K562 (cell line): ENCODE results near the gene ERICH2. TPM values are rescaled to one million over a fixed set of nuclear protein-coding genes. Genes with fewer than 3 reads are reported as not detected.

Experiments used
- CREBBP ChIP-seq: IDR thresholded peaks from one replicate; pipeline ENCODE4 v1.6.1; 2012; ENCODE audit warnings: low read depth, mild to moderate bottlenecking, control low read depth, inconsistent platforms, low read length
- ELF1 ChIP-seq: fragments of 200-800 bp; sonication (Bioruptor generic); IDR thresholded peaks from 2 replicates; pipeline ENCODE4 v1.6.1; 2016; ENCODE audit warnings: missing genetic modification characterization, missing compliant biosample characterization
- HLTF ChIP-seq: fragments of 450-650 bp; IDR thresholded peaks from 2 replicates; pipeline ENCODE4 v1.6.1; 2016
- MCM7 ChIP-seq, 2 experiments: fragments of 450-650 bp; IDR thresholded peaks; 2 replicates each; pipeline ENCODE4 v1.6.1; 2016 to 2018
- MYBL2 ChIP-seq, 2 experiments: fragments of 450-650 bp in 1 of 2; sonication (generic) in 1 of 2; formaldehyde crosslinking in 1 of 2; IDR thresholded peaks; 2 replicates each; pipeline versions ENCODE4 v1.6.1 to v1.8.1; 2017 to 2022; ENCODE audit warnings: borderline replicate concordance in 1 of 2, inconsistent platforms in 1 of 2, low read depth in 1 of 2, mild to moderate bottlenecking in 1 of 2, missing genetic modification reagents in 1 of 2, moderate library complexity in 1 of 2
- PHB2 ChIP-seq: fragments of 450-650 bp; IDR thresholded peaks from 2 replicates; pipeline ENCODE4 v1.6.1; 2017; ENCODE audit warnings: low read depth
- PML ChIP-seq: IDR thresholded peaks from 2 replicates; pipeline ENCODE4 v1.6.1; 2012; ENCODE audit warnings: low read length, inconsistent platforms
- POLR2AphosphoS2 ChIP-seq: IDR thresholded peaks from 2 replicates; pipeline ENCODE4 v1.6.1; 2012; ENCODE audit warnings: low read length, improper control_type of control experiment
- RBM15 ChIP-seq: fragments of 200-400 bp; formaldehyde crosslinking; IDR thresholded peaks from 2 replicates; pipeline ENCODE4 v1.6.1; 2018; ENCODE audit warnings: mild to moderate bottlenecking, low read length, moderate library complexity; ENCODE audit not compliant: insufficient read depth
- SAFB ChIP-seq: fragments of 200-400 bp; formaldehyde crosslinking; IDR thresholded peaks from 2 replicates; pipeline ENCODE4 v1.6.1; 2017; ENCODE audit warnings: low read depth, low read length, borderline replicate concordance
- SMARCA5 ChIP-seq: fragments of 450-650 bp; IDR thresholded peaks from 2 replicates; pipeline ENCODE4 v1.6.1; 2016
- ZNF174 ChIP-seq: fragments of 250-450 bp; sonication (Bioruptor Pico); IDR thresholded peaks from 2 replicates; pipeline ENCODE4 v1.4.0; 2020; ENCODE audit warnings: mild to moderate bottlenecking
- polyA plus RNA-seq, 8 experiments: library from polyadenylated mRNA; depleted of rRNA in 4 of 8; stranded (reverse) in 5 of 8; unstranded in 3 of 8; fragments of >200 nt; fragmentation: Nextera tagmentation in 2 of 8; fragmentation: Illumina TruSeq in 1 of 8; extraction: Ambion mirVana in 2 of 8; extraction: Trizol in 1 of 8; gene quantifications; 2 replicates each; pipeline versions ENCODE4 v1.2.1 to v1.2.3, GENCODE V29; 2011 to 2014; ENCODE audit warnings: inconsistent platforms in 1 of 8, missing spikeins in 1 of 8
- total RNA-seq, 7 experiments: library from RNA; depleted of rRNA in 6 of 7; stranded (reverse); fragments of >200 nt in 6 of 7; fragmentation: Illumina TruSeq in 2 of 7; extraction: Trizol in 2 of 7; gene quantifications; 2 replicates each; pipeline versions ENCODE4 v1.2.1 to v1.2.3, GENCODE V29; 2011 to 2021; ENCODE audit warnings: low replicate concordance in 1 of 7
- TF ChIP-seq, protein P1 (sequence below), 2 experiments: fragments of 450-650 bp; conservative IDR thresholded peaks; 2 replicates each; pipeline ENCODE4 v1.6.1; 2017; ENCODE audit warnings: mild to moderate bottlenecking in 2 of 2, moderate library complexity in 2 of 2
- TF ChIP-seq, protein P2 (sequence below): fragments of 200-800 bp; sonication (Bioruptor generic); IDR thresholded peaks from 2 replicates; pipeline ENCODE4 v1.6.1; 2016; ENCODE audit warnings: missing genetic modification characterization, missing compliant biosample characterization
- TF ChIP-seq, protein P3 (sequence below): fragments of 450-650 bp; IDR thresholded peaks from 2 replicates; pipeline ENCODE4 v1.6.1; 2016; ENCODE audit warnings: borderline replicate concordance
- TF ChIP-seq, protein P4 (sequence below): sonication (generic); formaldehyde crosslinking; IDR thresholded peaks from 2 replicates; pipeline ENCODE4 v1.8.1; 2023; ENCODE audit warnings: mild to moderate bottlenecking, missing genetic modification reagents

The ERICH2 gene
- total and polyA plus RNA-seq, 9 of the 15 experiments (the other 6 are each of a cell fraction or from before 2014, with no cell fraction given): 0.85 to 2.4 (median 1.6) TPM

DNA sequence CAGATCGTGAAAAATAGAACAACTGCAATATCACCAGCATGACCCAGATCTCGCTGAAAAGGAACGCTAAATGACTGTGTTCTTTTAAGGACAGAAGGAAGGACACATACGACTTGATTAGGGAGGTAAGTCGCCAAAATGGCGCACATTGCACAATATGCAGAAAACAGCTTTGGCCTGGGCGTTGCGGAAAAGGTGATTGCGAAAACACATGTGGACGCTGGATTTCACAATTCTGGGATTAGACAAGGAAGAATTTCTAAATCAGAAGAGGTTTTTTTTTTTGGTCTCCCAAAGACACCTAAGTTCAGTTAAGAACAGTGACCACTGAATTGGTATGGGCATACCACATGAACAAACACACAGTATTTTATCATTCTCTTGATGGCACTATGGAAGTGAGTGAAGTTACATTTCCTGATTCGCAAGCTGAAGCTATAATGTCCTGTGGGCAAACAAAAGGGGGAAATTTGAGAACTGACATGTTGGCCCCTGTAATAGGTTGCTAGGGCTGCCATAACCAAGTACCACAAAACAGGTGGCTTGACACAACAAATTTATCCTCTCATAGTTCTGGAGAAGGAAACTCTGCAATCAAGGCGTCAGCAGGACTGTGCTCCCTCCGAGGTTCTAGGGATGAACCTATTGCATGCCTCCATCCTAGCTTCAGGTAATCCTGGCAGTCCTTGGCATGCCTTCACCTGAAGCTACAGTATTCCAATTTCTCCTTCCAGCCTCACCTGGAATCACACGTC, 25.8 kb upstream of the ERICH2 start (continued):
- TF ChIP-seq, protein P1, sequence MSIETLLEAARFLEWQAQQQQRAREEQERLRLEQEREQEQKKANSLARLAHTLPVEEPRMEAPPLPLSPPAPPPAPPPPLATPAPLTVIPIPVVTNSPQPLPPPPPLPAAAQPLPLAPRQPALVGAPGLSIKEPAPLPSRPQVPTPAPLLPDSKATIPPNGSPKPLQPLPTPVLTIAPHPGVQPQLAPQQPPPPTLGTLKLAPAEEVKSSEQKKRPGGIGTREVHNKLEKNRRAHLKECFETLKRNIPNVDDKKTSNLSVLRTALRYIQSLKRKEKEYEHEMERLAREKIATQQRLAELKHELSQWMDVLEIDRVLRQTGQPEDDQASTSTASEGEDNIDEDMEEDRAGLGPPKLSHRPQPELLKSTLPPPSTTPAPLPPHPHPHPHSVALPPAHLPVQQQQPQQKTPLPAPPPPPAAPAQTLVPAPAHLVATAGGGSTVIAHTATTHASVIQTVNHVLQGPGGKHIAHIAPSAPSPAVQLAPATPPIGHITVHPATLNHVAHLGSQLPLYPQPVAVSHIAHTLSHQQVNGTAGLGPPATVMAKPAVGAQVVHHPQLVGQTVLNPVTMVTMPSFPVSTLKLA (conservative IDR thresholded peaks at IDR 0.05): no peak
- TF ChIP-seq, protein P2, sequence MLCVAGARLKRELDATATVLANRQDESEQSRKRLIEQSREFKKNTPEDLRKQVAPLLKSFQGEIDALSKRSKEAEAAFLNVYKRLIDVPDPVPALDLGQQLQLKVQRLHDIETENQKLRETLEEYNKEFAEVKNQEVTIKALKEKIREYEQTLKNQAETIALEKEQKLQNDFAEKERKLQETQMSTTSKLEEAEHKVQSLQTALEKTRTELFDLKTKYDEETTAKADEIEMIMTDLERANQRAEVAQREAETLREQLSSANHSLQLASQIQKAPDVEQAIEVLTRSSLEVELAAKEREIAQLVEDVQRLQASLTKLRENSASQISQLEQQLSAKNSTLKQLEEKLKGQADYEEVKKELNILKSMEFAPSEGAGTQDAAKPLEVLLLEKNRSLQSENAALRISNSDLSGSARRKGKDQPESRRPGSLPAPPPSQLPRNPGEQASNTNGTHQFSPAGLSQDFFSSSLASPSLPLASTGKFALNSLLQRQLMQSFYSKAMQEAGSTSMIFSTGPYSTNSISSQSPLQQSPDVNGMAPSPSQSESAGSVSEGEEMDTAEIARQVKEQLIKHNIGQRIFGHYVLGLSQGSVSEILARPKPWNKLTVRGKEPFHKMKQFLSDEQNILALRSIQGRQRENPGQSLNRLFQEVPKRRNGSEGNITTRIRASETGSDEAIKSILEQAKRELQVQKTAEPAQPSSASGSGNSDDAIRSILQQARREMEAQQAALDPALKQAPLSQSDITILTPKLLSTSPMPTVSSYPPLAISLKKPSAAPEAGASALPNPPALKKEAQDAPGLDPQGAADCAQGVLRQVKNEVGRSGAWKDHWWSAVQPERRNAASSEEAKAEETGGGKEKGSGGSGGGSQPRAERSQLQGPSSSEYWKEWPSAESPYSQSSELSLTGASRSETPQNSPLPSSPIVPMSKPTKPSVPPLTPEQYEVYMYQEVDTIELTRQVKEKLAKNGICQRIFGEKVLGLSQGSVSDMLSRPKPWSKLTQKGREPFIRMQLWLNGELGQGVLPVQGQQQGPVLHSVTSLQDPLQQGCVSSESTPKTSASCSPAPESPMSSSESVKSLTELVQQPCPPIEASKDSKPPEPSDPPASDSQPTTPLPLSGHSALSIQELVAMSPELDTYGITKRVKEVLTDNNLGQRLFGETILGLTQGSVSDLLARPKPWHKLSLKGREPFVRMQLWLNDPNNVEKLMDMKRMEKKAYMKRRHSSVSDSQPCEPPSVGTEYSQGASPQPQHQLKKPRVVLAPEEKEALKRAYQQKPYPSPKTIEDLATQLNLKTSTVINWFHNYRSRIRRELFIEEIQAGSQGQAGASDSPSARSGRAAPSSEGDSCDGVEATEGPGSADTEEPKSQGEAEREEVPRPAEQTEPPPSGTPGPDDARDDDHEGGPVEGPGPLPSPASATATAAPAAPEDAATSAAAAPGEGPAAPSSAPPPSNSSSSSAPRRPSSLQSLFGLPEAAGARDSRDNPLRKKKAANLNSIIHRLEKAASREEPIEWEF (CRISPR knock-in tag): 0 out of 2 replicates have a peak, but pooled peaks have one; percentile 11
- TF ChIP-seq SAFB (no peak), CREBBP (no peak), HLTF (0 out of 2 replicates have a peak, but pooled peaks have one; percentile 17), PML (no peak), POLR2AphosphoS2 (no peak), SMARCA5 (peak; percentile 10; the same call in 1 of the 2 replicates), ZNF174 (CRISPR knock-in tag) (no peak), MCM7 (IDR thresholded peaks at IDR 0.05) (no peak), PHB2 (no peak), ELF1 (tag) (no peak), RBM15 (no peak), MYBL2 (IDR thresholded peaks at IDR 0.05; ENCODE audit: low read depth) (no peak), MYBL2 (CRISPR knock-in tag; IDR thresholded peaks at IDR 0.05; ENCODE audit: borderline replicate concordance) (no peak)
- TF ChIP-seq, protein P3, sequence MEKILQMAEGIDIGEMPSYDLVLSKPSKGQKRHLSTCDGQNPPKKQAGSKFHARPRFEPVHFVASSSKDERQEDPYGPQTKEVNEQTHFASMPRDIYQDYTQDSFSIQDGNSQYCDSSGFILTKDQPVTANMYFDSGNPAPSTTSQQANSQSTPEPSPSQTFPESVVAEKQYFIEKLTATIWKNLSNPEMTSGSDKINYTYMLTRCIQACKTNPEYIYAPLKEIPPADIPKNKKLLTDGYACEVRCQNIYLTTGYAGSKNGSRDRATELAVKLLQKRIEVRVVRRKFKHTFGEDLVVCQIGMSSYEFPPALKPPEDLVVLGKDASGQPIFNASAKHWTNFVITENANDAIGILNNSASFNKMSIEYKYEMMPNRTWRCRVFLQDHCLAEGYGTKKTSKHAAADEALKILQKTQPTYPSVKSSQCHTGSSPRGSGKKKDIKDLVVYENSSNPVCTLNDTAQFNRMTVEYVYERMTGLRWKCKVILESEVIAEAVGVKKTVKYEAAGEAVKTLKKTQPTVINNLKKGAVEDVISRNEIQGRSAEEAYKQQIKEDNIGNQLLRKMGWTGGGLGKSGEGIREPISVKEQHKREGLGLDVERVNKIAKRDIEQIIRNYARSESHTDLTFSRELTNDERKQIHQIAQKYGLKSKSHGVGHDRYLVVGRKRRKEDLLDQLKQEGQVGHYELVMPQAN: no peak
- TF ChIP-seq, protein P4, sequence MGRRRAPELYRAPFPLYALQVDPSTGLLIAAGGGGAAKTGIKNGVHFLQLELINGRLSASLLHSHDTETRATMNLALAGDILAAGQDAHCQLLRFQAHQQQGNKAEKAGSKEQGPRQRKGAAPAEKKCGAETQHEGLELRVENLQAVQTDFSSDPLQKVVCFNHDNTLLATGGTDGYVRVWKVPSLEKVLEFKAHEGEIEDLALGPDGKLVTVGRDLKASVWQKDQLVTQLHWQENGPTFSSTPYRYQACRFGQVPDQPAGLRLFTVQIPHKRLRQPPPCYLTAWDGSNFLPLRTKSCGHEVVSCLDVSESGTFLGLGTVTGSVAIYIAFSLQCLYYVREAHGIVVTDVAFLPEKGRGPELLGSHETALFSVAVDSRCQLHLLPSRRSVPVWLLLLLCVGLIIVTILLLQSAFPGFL (CRISPR knock-in tag): no peak
